Measurements from ENCODE around the gene YIPF7.

The YIPF7 gene

GRCh38 chr4:44668526-44668925 lies 17.1 kb upstream of the YIPF7 start:
- Histone ChIP-seq H3K4me3 (ENCODE audit: low read depth, low read length) (no peak overlapping the region), H3K27ac (no peak overlapping the region), H3K27me3 (replicated peaks) (no peaks in the 10 kb centered on the region), H3K36me3 (replicated peaks) (no peaks in the 10 kb centered on the region)
- no peak for DNase-seq
- in situ Hi-C loops (cut with HindIII; ENCODE audit: low pct_ligation_motif_present, low sequenced_read_pairs), result no loop called here
- TF ChIP-seq CTCF (IDR thresholded peaks at IDR 0.05; ENCODE audit: low read depth, low read length, missing control alignments), result no peak

GRCh38 chr4:44663539-44664263 lies 12.3 kb upstream of the YIPF7 start:
- no peaks in the 10 kb centered on the region for H3K27me3 ChIP-seq (replicated peaks)
- H3K36me3 ChIP-seq (replicated peaks), result no peaks in the 10 kb centered on the region
- H3K27ac ChIP-seq, result no peak overlapping the region
- in situ Hi-C loops (cut with HindIII; ENCODE audit: low pct_ligation_motif_present, low sequenced_read_pairs), result no loop called here
- DNase-seq, result no peak
- H3K4me3 ChIP-seq (ENCODE audit: low read depth, low read length), result no peak overlapping the region
- TF ChIP-seq CTCF (IDR thresholded peaks at IDR 0.05; ENCODE audit: low read depth, low read length, missing control alignments), result no peak

- Histone ChIP-seq H3K36me3 (replicated peaks) (no peaks in the 10 kb centered on the region), H3K27ac (no peak overlapping the region), H3K27me3 (replicated peaks) (no peaks in the 10 kb centered on the region), H3K4me3 (ENCODE audit: low read depth, low read length) (no peak overlapping the region)
- no peak for DNase-seq
- in situ Hi-C loops (cut with HindIII; ENCODE audit: low pct_ligation_motif_present, low sequenced_read_pairs), result no loop called here
- no peak for TF ChIP-seq CTCF (IDR thresholded peaks at IDR 0.05; ENCODE audit: low read depth, low read length, missing control alignments)
These were observed 11.2 kb upstream of the YIPF7 start for GRCh38 chr4:44662623-44663005.

GRCh38 chr4:44661940-44662622 lies 10.7 kb upstream of the YIPF7 start:
- TF ChIP-seq CTCF (IDR thresholded peaks at IDR 0.05; ENCODE audit: low read depth, low read length, missing control alignments), result no peak
- no peak overlapping the region for H3K27ac ChIP-seq
- no peak for DNase-seq
- in situ Hi-C loops (cut with HindIII; ENCODE audit: low pct_ligation_motif_present, low sequenced_read_pairs), result no loop called here
- H3K36me3 ChIP-seq (replicated peaks), result no peaks in the 10 kb centered on the region
- no peaks in the 10 kb centered on the region for H3K27me3 ChIP-seq (replicated peaks)
- H3K4me3 ChIP-seq (ENCODE audit: low read depth, low read length), result no peak overlapping the region

GRCh38 chr4:44660396-44660795 lies 9.0 kb upstream of the YIPF7 start:
- Histone ChIP-seq H3K27ac (no peak overlapping the region), H3K36me3 (replicated peaks) (no peaks in the 10 kb centered on the region), H3K4me3 (ENCODE audit: low read depth, low read length) (no peak overlapping the region), H3K27me3 (replicated peaks) (no peaks in the 10 kb centered on the region)
- DNase-seq, result no peak
- no peak for TF ChIP-seq CTCF (IDR thresholded peaks at IDR 0.05; ENCODE audit: low read depth, low read length, missing control alignments)
- in situ Hi-C loops (cut with HindIII; ENCODE audit: low pct_ligation_motif_present, low sequenced_read_pairs), result no loop called here
